GM19452 (cell line): Measurements from ENCODE around the gene CPEB1.
A peak's percentile ranks its signal among the peaks of the same experiment; 100 is the strongest.

ENCODE experiments used
- ATAC-seq: cut with Tn5 transposase; IDR thresholded peaks from one replicate; pipeline ENCODE4 v1.9.1; 2021; ENCODE audit not compliant: unreplicated experiment

CPEB1 gene

GRCh38 chr15:82647045-82647834, at the start of gene CPEB1:
Gene CPEB1, minus strand, starts transcription at chr15:82647363. Its CDS starts 18,904 bp downstream, at chr15:82628459.
- no peak for ATAC-seq

GRCh38 chr15:82692171-82692570, 45.0 kb upstream of the CPEB1 start:
- no peak for ATAC-seq

- no peak for ATAC-seq
These were observed 42.0 kb upstream of the CPEB1 start for GRCh38 chr15:82689147-82689546.

- ATAC-seq, result no peak
These were observed 41.5 kb upstream of the CPEB1 start for GRCh38 chr15:82688691-82689090.

GRCh38 chr15:82681371-82681770, 34.2 kb upstream of the CPEB1 start:
- ATAC-seq, result no peak

- peak; percentile 89 for ATAC-seq
These were observed 33.3 kb upstream of the CPEB1 start for GRCh38 chr15:82680200-82681102.

- ATAC-seq, result no peak
These were observed 32.5 kb upstream of the CPEB1 start for GRCh38 chr15:82679626-82680199.

- no peak for ATAC-seq
These were observed 30.7 kb upstream of the CPEB1 start for GRCh38 chr15:82677720-82678323.

- ATAC-seq, result no peak
These were observed 27.7 kb upstream of the CPEB1 start for GRCh38 chr15:82674873-82675272.

- no peak for ATAC-seq
These were observed 23.5 kb upstream of the CPEB1 start for GRCh38 chr15:82670699-82671098.

GRCh38 chr15:82666606-82667005, 19.4 kb upstream of the CPEB1 start:
- no peak for ATAC-seq

GRCh38 chr15:82664021-82664420, 16.9 kb upstream of the CPEB1 start:
- no peak for ATAC-seq

- ATAC-seq, result no peak
These were observed 16.0 kb upstream of the CPEB1 start for GRCh38 chr15:82663186-82663600.

- ATAC-seq, result no peak
These were observed 15.5 kb upstream of the CPEB1 start for GRCh38 chr15:82662641-82663040.

- no peak for ATAC-seq
These were observed 13.2 kb upstream of the CPEB1 start for GRCh38 chr15:82660378-82660777.

- ATAC-seq, result no peak
These were observed 9.6 kb upstream of the CPEB1 start for GRCh38 chr15:82656641-82657266.

- ATAC-seq, result no peak
These were observed 8.4 kb upstream of the CPEB1 start for GRCh38 chr15:82655606-82656005.

- ATAC-seq, result no peak
These were observed 6.5 kb upstream of the CPEB1 start for GRCh38 chr15:82653483-82654168.

GRCh38 chr15:82651708-82652107, 4.5 kb upstream of the CPEB1 start:
- ATAC-seq, result no peak

GRCh38 chr15:82650046-82650670, 3.0 kb upstream of the CPEB1 start:
- no peak for ATAC-seq
